ENCODE data around the gene PRCC. TPM values are rescaled to one million over a fixed set of nuclear protein-coding genes. Genes with fewer than 3 reads are reported as not detected.
A peak's percentile ranks its signal among the peaks of the same experiment; 100 is the strongest.

Gene PRCC
- total RNA-seq, 1 donor from 2014 or later, result 26.2 TPM

- DNase-seq (ENCODE audit: low read depth), result peak; percentile 30
Measured at GRCh38 chr1:156813750-156814570, 46.6 kb downstream of the PRCC start.

DNA sequence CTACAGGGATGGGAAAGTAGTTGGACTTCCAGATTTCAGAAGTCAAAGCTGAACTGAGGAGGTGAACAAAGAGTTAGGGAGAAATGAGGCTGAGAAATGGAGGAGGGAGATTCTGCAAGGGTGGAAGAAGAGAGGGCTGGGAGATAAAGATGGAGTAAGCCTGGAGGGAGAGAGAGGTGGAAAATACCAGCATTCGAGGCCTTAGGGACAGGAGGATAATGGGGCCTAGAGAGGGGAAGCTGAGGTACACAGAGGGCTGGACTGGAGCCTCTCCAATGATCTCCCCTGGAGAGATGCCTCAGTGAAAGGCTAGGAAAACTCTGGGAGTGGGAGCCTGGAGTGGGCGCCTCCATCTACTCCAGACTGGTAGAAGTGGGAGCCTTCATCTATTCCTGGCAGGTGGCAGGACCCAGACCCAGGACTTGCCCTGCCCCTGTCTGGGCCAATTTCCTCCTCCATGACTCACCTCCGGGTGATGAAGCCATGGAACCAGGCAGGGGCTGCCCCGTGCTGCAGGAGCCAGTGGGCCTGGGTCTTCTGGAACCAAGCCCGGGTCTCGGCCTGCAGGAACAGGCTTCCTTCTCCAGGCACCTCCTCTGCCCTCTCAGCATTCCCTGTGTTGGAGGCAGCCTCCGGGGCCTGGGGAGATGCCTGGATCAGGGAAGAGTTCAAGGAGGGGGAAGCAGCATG, 47.4 kb downstream of the PRCC start:
- no peak for DNase-seq (ENCODE audit: low read depth)

- no peak for DNase-seq (ENCODE audit: low read depth)
Measured at GRCh38 chr1:156815307-156815826, 48.0 kb downstream of the PRCC start.

- DNase-seq (ENCODE audit: low read depth), result no peak
Measured at GRCh38 chr1:156815961-156816422, 48.7 kb downstream of the PRCC start.

- DNase-seq (ENCODE audit: low read depth), result no peak
Measured at GRCh38 chr1:156816561-156817328, 49.4 kb downstream of the PRCC start, which contains the start of gene SH2D2A. SH2D2A (minus strand) TSS chr1:156816848; CDS start chr1:156816708, 140 bp downstream.

GRCh38 chr1:156821801-156822200, 54.5 kb downstream of the PRCC start:
- no peak for DNase-seq (ENCODE audit: low read depth)

GRCh38 chr1:156822680-156823079, 55.3 kb downstream of the PRCC start:
- no peak for DNase-seq (ENCODE audit: low read depth)

GRCh38 chr1:156823210-156823790, 56.0 kb downstream of the PRCC start:
- no peak for DNase-seq (ENCODE audit: low read depth)

- no peak for DNase-seq (ENCODE audit: low read depth)
Measured at GRCh38 chr1:156826630-156827029, 59.3 kb downstream of the PRCC start.

GRCh38 chr1:156828400-156829124, 61.2 kb downstream of the PRCC start:
- no peak for DNase-seq (ENCODE audit: low read depth)

DNA sequence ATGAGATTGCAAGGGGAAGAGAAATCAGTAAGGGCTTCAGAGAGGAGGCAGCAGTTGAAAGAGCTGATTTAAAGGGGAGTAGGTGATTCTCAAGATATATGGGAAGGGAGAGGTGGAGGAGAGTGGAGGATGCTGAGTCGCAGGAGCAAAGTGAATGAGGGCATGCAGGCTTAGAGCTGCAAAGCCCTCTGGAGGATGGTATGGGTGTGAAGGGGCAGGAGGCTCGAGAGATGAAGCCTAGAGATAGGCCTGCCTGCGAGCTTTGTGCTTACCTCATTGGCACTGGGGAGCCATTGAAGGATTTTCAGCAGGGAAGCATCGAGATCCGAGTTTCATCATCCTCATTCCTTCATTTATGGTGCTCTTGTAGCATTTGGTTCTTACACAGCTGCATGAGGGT, 65.1 kb downstream of the PRCC start:
- DNase-seq (ENCODE audit: low read depth), result no peak

DNA sequence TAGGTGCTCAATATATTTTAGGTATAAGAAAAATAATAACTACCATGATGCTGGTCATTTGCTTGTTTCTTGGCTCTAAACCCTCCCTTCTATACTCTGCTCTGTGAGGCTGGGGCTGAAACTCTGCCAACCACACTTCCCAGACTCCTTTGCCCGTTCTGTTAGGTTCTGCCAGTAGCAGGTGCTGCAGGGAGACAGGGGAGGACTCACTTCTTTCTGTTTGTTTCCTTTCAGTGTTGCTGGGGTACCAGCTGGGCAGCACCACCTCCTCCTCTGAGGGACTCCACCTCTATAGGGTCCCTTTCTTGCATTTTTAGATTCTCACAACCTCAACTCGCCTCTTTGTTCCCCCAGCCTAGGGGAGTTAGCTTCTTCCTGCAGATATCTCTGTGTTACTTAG, 66.3 kb downstream of the PRCC start:
- DNase-seq (ENCODE audit: low read depth), result no peak

DNA sequence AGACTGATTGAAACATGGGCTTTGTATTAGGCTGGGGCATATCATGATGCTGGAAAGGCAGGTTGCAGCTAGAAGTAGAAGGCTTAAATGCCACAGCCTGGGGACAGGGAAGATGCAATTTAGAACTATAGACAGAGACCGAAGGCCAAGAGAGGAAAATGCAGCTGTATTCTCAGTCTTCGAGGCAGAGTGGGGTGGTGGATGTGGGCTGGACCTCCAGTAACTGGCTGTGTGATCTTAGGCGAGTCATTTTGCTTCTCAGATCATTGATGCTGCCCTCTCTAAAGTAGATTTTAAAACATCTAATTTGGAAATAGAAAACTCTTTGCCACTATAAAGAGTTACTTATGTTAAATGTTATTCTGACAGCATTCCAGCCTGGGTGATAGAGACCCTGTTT, 67.0 kb downstream of the PRCC start:
- DNase-seq (ENCODE audit: low read depth), result no peak

- DNase-seq (ENCODE audit: low read depth), result no peak
Measured at GRCh38 chr1:156836041-156836654, 68.8 kb downstream of the PRCC start.

GRCh38 chr1:156836892-156837291, 69.6 kb downstream of the PRCC start:
- DNase-seq (ENCODE audit: low read depth), result no peak

GRCh38 chr1:156838972-156839371, 71.6 kb downstream of the PRCC start:
- DNase-seq (ENCODE audit: low read depth), result no peak

DNA sequence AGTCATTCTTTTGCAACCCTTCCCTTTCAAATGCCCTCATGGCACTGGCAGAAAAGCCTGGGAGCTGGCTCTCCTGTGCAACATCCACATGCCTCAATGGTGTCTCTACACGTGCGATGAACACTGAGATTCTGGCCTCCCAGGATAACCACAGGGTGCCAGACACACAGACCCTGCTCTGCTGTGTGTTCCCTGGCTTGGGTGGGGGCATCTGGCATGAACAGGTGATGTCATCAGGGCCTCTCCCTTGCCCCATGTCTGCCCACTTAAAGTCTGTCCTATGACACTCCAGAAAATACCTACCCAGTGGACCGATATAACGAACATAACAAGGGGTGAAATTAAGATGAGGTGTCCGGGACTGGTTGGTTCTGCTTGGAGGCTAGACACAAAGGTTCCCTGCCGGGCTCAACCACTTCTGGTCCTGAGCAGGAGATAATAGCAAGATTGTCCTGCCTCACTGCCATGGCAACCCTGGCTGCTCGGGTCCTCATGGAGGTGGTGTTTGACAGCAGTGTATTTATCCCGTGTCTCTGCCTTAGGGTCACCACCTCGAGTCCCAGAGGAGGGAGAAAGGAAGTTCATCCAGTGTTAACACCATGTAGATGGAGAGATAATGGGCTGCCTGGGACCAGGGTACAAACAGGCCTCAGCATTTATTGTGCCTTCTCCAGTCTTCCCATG, 72.2 kb downstream of the PRCC start:
- DNase-seq (ENCODE audit: low read depth), result no peak

DNA sequence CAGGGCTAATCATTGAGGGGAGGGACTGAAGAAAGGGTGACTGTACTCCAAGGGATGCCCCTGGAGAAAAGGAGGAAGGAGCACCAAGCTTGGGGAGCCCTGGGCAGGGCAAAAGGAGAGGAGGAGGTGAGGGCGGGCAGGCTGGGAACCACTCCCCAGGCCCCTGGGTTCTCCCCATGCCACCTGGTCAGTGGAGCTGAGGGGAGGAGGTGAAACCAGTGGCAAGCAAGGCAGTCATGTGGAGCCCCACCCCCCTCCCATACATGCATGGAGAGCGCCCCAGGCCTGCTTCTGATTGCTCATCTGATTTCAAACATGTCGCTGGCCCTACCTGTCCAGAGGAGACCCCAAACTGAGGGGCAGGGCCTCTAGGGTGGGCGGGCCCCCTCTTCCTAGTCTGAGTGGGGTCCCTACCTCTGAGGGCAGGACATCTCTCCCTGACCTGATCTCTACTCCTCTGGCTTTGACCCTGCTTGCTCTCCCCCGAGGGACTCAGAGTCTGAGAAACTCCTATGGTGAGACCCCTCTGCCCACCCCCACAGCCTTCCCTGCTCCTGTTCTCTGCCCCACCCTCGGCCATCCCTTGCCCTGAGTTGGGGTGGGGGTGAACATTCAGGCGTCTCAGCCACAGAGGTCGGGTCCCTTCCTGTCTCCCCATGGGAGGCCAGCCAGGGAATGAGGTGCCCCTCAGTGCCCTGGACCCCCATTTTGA, 73.0 kb downstream of the PRCC start:
- no peak for DNase-seq (ENCODE audit: low read depth)

DNA sequence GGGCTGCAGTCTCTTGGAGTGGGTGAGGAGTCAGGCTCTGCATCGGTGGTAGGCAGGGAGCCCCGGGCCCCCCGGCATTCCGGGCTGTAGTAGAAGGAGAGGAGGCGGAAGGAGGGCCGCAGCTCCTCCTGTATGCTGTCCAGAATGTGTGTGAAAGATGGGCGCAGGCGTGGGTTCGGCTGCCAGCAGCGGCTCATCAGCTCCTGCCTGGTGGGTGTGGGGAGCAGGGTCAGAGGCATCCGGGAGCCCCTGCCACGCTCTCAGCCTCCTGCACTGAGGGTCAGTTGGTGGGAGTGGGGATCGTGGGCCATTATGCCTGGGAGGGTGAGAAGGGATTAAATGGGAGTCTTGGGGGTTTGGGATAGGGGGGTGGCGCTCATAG, 73.6 kb downstream of the PRCC start:
- DNase-seq (ENCODE audit: low read depth), result no peak

All from renal cortical epithelial cell (primary cell).